ENCODE results near the gene APMAP.

APMAP gene

GRCh38 chr20:25020901-25021301 lies 28.4 kb upstream of the APMAP start:
- Histone ChIP-seq H3K4me1 (ENCODE audit: insufficient read depth, low read length, severe bottlenecking) (no peaks in the 10 kb centered on the region), H3K79me2 (ENCODE audit: insufficient read depth, low read length) (no peaks in the 10 kb centered on the region), H3K9ac (ENCODE audit: low read length) (no peak overlapping the region), H3K9me3 (ENCODE audit: low read length) (no peaks in the 10 kb centered on the region), H2AFZ (ENCODE audit: low read length) (no peak overlapping the region), H3K4me3 (ENCODE audit: low read depth, low read length, poor library complexity, severe bottlenecking) (no peak overlapping the region), H3K36me3 (ENCODE audit: insufficient read depth, low read length) (no peaks in the 10 kb centered on the region), H3K27me3 (ENCODE audit: insufficient read depth, low read length) (peaks cover 3% of the 10 kb centered on the region; the same call in 1 of the 2 replicates), H3K9me2 (ENCODE audit: low read depth, low read length) (no peaks in the 10 kb centered on the region), H3K4me2 (ENCODE audit: low read length) (no peak overlapping the region), H3F3A (ENCODE audit: insufficient read depth, low read length) (no peaks in the 10 kb centered on the region), H3K27ac (ENCODE audit: low read depth, low read length, poor library complexity, severe bottlenecking) (no peak overlapping the region), H4K20me1 (ENCODE audit: insufficient read depth, low read length) (no peaks in the 10 kb centered on the region)
- TF ChIP-seq, protein P1, sequence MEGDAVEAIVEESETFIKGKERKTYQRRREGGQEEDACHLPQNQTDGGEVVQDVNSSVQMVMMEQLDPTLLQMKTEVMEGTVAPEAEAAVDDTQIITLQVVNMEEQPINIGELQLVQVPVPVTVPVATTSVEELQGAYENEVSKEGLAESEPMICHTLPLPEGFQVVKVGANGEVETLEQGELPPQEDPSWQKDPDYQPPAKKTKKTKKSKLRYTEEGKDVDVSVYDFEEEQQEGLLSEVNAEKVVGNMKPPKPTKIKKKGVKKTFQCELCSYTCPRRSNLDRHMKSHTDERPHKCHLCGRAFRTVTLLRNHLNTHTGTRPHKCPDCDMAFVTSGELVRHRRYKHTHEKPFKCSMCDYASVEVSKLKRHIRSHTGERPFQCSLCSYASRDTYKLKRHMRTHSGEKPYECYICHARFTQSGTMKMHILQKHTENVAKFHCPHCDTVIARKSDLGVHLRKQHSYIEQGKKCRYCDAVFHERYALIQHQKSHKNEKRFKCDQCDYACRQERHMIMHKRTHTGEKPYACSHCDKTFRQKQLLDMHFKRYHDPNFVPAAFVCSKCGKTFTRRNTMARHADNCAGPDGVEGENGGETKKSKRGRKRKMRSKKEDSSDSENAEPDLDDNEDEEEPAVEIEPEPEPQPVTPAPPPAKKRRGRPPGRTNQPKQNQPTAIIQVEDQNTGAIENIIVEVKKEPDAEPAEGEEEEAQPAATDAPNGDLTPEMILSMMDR (IDR thresholded peaks at IDR 0.05; ENCODE audit: low read length) = no peak
- TF ChIP-seq EZH2 (IDR thresholded peaks at IDR 0.05; ENCODE audit: borderline replicate concordance, low read length) = no peak

DNA sequence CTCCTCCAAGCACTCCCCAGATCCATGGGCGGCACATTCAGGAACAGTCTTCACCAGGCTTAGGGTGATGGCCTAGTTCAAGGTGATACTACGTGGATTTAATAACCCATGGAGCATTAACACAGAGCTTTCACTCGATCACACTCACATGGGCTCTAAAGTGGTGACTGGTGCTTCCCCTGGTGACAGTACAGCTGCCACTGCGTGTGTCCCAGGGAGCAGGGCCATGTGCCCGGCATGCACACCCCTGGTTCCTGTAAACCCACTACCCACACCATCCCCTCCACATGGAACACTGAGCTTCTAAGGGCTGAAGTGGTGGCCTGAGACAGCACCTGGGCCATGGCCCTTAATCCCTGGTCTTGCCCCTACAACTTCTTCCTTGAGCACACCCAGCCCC lies 27.8 kb upstream of the APMAP start:
- Histone ChIP-seq H3K27me3 (ENCODE audit: insufficient read depth, low read length) (peaks cover 3% of the 10 kb centered on the region; the same call in 1 of the 2 replicates), H3K9ac (ENCODE audit: low read length) (no peak overlapping the region), H3K4me2 (ENCODE audit: low read length) (no peak overlapping the region), H3K9me2 (ENCODE audit: low read depth, low read length) (no peaks in the 10 kb centered on the region), H3F3A (ENCODE audit: insufficient read depth, low read length) (no peaks in the 10 kb centered on the region), H3K4me1 (ENCODE audit: insufficient read depth, low read length, severe bottlenecking) (no peaks in the 10 kb centered on the region), H3K79me2 (ENCODE audit: insufficient read depth, low read length) (no peaks in the 10 kb centered on the region), H2AFZ (ENCODE audit: low read length) (no peak overlapping the region), H4K20me1 (ENCODE audit: insufficient read depth, low read length) (no peaks in the 10 kb centered on the region), H3K27ac (ENCODE audit: low read depth, low read length, poor library complexity, severe bottlenecking) (no peak overlapping the region), H3K9me3 (ENCODE audit: low read length) (no peaks in the 10 kb centered on the region), H3K4me3 (ENCODE audit: low read depth, low read length, poor library complexity, severe bottlenecking) (no peak overlapping the region), H3K36me3 (ENCODE audit: insufficient read depth, low read length) (no peaks in the 10 kb centered on the region)
- TF ChIP-seq, protein P1 (IDR thresholded peaks at IDR 0.05; ENCODE audit: low read length) = no peak
- no peak for TF ChIP-seq EZH2 (IDR thresholded peaks at IDR 0.05; ENCODE audit: borderline replicate concordance, low read length)

- Histone ChIP-seq H3K27ac (ENCODE audit: low read depth, low read length, poor library complexity, severe bottlenecking) (no peak overlapping the region), H3K27me3 (ENCODE audit: insufficient read depth, low read length) (peaks cover 3% of the 10 kb centered on the region; the same call in 1 of the 2 replicates), H2AFZ (ENCODE audit: low read length) (no peak overlapping the region), H3K4me2 (ENCODE audit: low read length) (no peak overlapping the region), H3K9ac (ENCODE audit: low read length) (no peak overlapping the region), H3K4me3 (ENCODE audit: low read depth, low read length, poor library complexity, severe bottlenecking) (no peak overlapping the region), H3K36me3 (ENCODE audit: insufficient read depth, low read length) (no peaks in the 10 kb centered on the region), H3K4me1 (ENCODE audit: insufficient read depth, low read length, severe bottlenecking) (no peaks in the 10 kb centered on the region), H3K79me2 (ENCODE audit: insufficient read depth, low read length) (no peaks in the 10 kb centered on the region), H4K20me1 (ENCODE audit: insufficient read depth, low read length) (no peaks in the 10 kb centered on the region), H3F3A (ENCODE audit: insufficient read depth, low read length) (no peaks in the 10 kb centered on the region), H3K9me2 (ENCODE audit: low read depth, low read length) (no peaks in the 10 kb centered on the region), H3K9me3 (ENCODE audit: low read length) (no peaks in the 10 kb centered on the region)
- TF ChIP-seq, protein P1 (IDR thresholded peaks at IDR 0.05; ENCODE audit: low read length) = no peak
- TF ChIP-seq EZH2 (IDR thresholded peaks at IDR 0.05; ENCODE audit: borderline replicate concordance, low read length) = no peak
Measured at GRCh38 chr20:25019381-25020155, 27.0 kb upstream of the APMAP start.

All from OCI-LY1 (cell line).